ENCODE measurements around the gene MIA2.
"Not testable (repeated sequence)": the region's sequence is repeated elsewhere in the genome, so short reads cannot be mapped to it uniquely, and the experiment has no call there.

Gene MIA2

DNA sequence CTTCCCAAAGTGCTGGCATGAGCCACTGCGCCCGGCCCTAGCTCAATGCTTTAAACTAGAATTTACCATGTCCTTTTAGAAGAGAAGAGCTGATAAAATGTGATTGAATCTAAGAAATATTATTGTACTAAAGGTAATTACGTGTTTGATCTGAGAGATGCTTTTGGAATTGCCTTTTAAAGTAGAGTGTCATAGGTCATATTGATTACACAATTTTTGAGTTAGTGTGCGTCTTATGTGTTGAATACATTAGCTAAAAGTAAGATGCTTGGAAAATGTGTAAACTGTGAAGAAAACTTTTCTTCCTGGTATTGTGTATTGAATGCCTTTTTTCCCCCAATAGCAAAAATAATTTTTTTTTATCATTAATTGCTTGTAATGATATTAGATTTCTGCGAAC, 41.7 kb downstream of the MIA2 start:
- TF ChIP-seq, protein P1, sequence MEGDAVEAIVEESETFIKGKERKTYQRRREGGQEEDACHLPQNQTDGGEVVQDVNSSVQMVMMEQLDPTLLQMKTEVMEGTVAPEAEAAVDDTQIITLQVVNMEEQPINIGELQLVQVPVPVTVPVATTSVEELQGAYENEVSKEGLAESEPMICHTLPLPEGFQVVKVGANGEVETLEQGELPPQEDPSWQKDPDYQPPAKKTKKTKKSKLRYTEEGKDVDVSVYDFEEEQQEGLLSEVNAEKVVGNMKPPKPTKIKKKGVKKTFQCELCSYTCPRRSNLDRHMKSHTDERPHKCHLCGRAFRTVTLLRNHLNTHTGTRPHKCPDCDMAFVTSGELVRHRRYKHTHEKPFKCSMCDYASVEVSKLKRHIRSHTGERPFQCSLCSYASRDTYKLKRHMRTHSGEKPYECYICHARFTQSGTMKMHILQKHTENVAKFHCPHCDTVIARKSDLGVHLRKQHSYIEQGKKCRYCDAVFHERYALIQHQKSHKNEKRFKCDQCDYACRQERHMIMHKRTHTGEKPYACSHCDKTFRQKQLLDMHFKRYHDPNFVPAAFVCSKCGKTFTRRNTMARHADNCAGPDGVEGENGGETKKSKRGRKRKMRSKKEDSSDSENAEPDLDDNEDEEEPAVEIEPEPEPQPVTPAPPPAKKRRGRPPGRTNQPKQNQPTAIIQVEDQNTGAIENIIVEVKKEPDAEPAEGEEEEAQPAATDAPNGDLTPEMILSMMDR (IDR thresholded peaks at IDR 0.05; ENCODE audit: low read depth, low read length) = no peak
- no peak for DNase-seq (ENCODE audit: low read depth in 2 of 2)
- no peak overlapping the region for H3K4me3 ChIP-seq (replicated peaks in 1 of 2; ENCODE audit: low read depth in 2 of 2, low read length in 2 of 2)

DNA sequence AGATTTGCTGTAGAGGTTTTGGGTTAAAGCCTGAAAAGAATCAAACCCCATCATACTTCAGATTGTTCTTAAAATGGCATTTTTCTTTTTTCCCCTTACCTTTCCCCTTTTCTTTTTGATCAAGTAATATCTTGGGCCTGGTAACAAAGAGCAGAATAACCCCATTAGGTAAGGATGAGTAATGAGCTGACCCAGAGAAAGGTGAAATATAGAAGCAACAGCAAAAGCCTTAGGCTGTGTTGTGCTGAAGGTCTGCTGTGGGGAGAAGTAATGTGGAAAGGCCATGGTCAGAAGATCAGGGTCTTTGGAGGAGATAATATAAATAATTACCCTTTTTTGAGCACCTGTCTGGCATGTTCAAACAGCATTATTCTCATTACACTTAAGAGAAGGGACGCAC, 42.3 kb downstream of the MIA2 start:
- TF ChIP-seq, protein P1 (IDR thresholded peaks at IDR 0.05; ENCODE audit: low read depth, low read length) = no peak
- H3K4me3 ChIP-seq (replicated peaks in 1 of 2; ENCODE audit: low read depth in 2 of 2, low read length in 2 of 2) = no peak overlapping the region
- no peak for DNase-seq (ENCODE audit: low read depth in 2 of 2)

GRCh38 chr14:39276579-39277114, 42.9 kb downstream of the MIA2 start:
- no peak overlapping the region for H3K4me3 ChIP-seq (replicated peaks in 1 of 2; ENCODE audit: low read depth in 2 of 2, low read length in 2 of 2)
- TF ChIP-seq, protein P1 (IDR thresholded peaks at IDR 0.05; ENCODE audit: low read depth, low read length) = no peak
- no peak for DNase-seq (ENCODE audit: low read depth in 2 of 2)

DNA sequence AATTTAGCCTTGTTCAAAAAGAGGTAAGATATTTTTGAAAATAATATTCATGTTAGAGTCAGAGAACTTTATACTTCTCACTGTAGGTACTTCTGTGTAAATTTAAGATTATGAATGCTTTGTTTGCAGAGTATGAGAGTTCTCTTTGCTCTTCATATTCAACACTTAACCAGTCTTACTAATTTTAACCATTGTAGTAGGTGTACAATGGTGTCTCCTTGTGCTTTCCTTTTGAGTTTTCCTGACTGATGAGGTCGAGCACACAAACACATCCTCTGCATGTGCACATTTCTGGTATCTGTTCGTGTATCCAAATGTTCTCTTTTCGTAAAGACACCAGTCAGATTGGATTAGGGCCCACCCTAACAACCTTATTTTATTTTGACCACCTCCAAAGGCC, 45.8 kb downstream of the MIA2 start:
- DNase-seq (ENCODE audit: low read depth in 2 of 2) = no peak
- H3K4me3 ChIP-seq (replicated peaks in 1 of 2; ENCODE audit: low read depth in 2 of 2, low read length in 2 of 2) = no peak overlapping the region
- TF ChIP-seq, protein P1 (IDR thresholded peaks at IDR 0.05; ENCODE audit: low read depth, low read length) = no peak

DNA sequence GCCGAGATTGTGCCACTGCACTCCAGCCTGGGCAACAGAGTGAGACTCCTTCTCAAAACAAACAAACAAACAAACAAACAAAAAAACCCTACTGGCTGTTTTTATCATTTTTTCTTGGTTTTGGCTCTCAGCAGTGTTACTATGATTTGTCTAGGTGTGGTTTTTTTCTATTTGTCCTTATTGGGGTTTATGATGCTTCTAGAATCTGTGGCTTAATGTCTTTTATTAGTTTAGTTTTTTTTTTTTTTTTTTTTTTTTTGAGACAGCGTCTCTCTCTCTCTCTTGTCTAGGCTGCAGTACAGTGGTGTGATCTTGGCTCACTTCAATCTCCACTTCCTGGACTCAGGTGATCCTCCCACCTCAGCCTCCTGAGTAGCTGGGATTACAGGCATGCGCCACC, 47.0 kb downstream of the MIA2 start:
- not testable (repeated sequence) for H3K4me3 ChIP-seq (replicated peaks in 1 of 2; ENCODE audit: low read depth in 2 of 2, low read length in 2 of 2); DNase-seq (ENCODE audit: low read depth in 2 of 2)

GRCh38 chr14:39289523-39289922, 55.8 kb downstream of the MIA2 start:
- no peak for DNase-seq (ENCODE audit: low read depth in 2 of 2)
- H3K4me3 ChIP-seq (replicated peaks in 1 of 2; ENCODE audit: low read depth in 2 of 2, low read length in 2 of 2) = no peak overlapping the region
- TF ChIP-seq, protein P1 (IDR thresholded peaks at IDR 0.05; ENCODE audit: low read depth, low read length) = no peak

GRCh38 chr14:39291701-39292100, 58.0 kb downstream of the MIA2 start:
- H3K4me3 ChIP-seq (replicated peaks in 1 of 2; ENCODE audit: low read depth in 2 of 2, low read length in 2 of 2) = no peak overlapping the region
- no peak for DNase-seq (ENCODE audit: low read depth in 2 of 2)
- TF ChIP-seq, protein P1 (IDR thresholded peaks at IDR 0.05; ENCODE audit: low read depth, low read length) = no peak

Measured in cardiac fibroblast (primary cell).